Loucy (cell line): ENCODE results near the gene UVRAG.

Source experiments
- H2AFZ ChIP-seq: fragments of 200-600 bp; sonication (generic); 2 replicates; pipeline ENCODE4 v1.6.0; 2016; ENCODE audit warnings: antibody characterized with exemption, mild to moderate bottlenecking, low read length, moderate library complexity
- H3F3A ChIP-seq: fragments of 200-600 bp; 2 replicates; pipeline ENCODE4 v1.6.0; 2016; ENCODE audit warnings: antibody characterized with exemption, low read depth, mild to moderate bottlenecking
- H3K27me3 ChIP-seq: fragments of 200-600 bp; sonication (generic); 2 replicates; pipeline ENCODE4 v1.6.1; 2014; ENCODE audit warnings: low read length, mild to moderate bottlenecking; ENCODE audit not compliant: insufficient read depth, poor library complexity, severe bottlenecking
- H3K36me3 ChIP-seq: fragments of 200-600 bp; sonication (generic); 2 replicates; pipeline ENCODE4 v1.6.1; 2016; ENCODE audit warnings: low read length; ENCODE audit not compliant: insufficient read depth
- H3K4me1 ChIP-seq: fragments of 200-600 bp; sonication (generic); 2 replicates; pipeline ENCODE4 v1.5.1; 2014; ENCODE audit warnings: low read length, mild to moderate bottlenecking; ENCODE audit not compliant: insufficient read depth, poor library complexity, severe bottlenecking
- H3K4me2 ChIP-seq: fragments of 200-600 bp; sonication (generic); 2 replicates; pipeline ENCODE4 v1.6.0; 2014; ENCODE audit warnings: antibody characterized with exemption, low read length, low read depth, mild to moderate bottlenecking; ENCODE audit not compliant: poor library complexity, severe bottlenecking
- H3K4me3 ChIP-seq: fragments of 200-600 bp; sonication (generic); 2 replicates; pipeline ENCODE4 v1.5.1; 2014; ENCODE audit warnings: low read length, mild to moderate bottlenecking, mixed read lengths; ENCODE audit not compliant: poor library complexity, severe bottlenecking
- H3K79me2 ChIP-seq: fragments of 200-600 bp; sonication (generic); 2 replicates; pipeline ENCODE4 v1.6.1; 2014; ENCODE audit warnings: low read length; ENCODE audit not compliant: insufficient read depth
- H3K9ac ChIP-seq: fragments of 200-600 bp; sonication (generic); 2 replicates; pipeline ENCODE4 v1.6.0; 2014; ENCODE audit warnings: mild to moderate bottlenecking, low read depth, low read length, moderate library complexity; ENCODE audit not compliant: poor library complexity, severe bottlenecking
- H3K9me2 ChIP-seq: fragments of 200-600 bp; sonication (generic); replicated peaks from 2 replicates; pipeline ENCODE4 v1.6.1; 2016; ENCODE audit warnings: low read depth, low read length, mixed read lengths
- H3K9me3 ChIP-seq: fragments of 200-600 bp; sonication (generic); 2 replicates; pipeline ENCODE4 v1.6.1; 2014; ENCODE audit warnings: mild to moderate bottlenecking, antibody characterized with exemption, low read length, low read depth; ENCODE audit not compliant: insufficient read depth
- H4K20me1 ChIP-seq: fragments of 200-600 bp; sonication (generic); 2 replicates; pipeline ENCODE4 v1.6.0; 2014; ENCODE audit warnings: antibody characterized with exemption, low read length, mild to moderate bottlenecking; ENCODE audit not compliant: insufficient read depth, poor library complexity, severe bottlenecking
- EZH2phosphoT487 ChIP-seq: fragments of 200-600 bp; IDR thresholded peaks from 2 replicates; pipeline ENCODE4 v1.6.1; 2018; ENCODE audit warnings: antibody characterized with exemption, mild to moderate bottlenecking, moderate library complexity, borderline replicate concordance
- TF ChIP-seq, protein P1 (sequence below): fragments of 200-600 bp; sonication (generic); conservative IDR thresholded peaks from 2 replicates; pipeline ENCODE4 v1.5.1; 2014; ENCODE audit warnings: mild to moderate bottlenecking, antibody characterized with exemption, low read length

Gene UVRAG

DNA sequence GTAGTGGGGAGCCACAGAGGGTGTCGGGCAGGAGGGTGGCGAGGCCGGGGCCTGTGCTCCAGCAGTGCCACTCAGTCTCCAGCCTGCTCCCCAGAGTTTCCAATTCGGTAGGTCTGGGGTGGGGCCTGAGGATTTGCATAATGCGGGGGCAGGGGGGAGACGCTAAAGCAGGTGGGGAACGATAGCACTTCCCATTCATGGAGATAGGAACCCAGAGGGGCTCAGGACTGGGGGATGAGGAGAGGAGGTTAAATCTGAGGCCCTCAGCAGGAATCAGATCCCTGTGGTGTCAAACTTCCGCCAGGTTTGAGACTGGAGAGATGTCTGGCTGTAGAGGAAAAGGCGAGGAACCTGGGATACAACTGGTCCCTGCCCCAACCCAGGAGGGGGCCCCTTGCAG, 361.5 kb downstream of the UVRAG start:
- no peaks in the 10 kb centered on the region for H3K9me3 ChIP-seq
- no peaks in the 10 kb centered on the region for H3K27me3 ChIP-seq
- H3K9me2 ChIP-seq, result no peaks in the 10 kb centered on the region
- no peak overlapping the region for H3K4me3 ChIP-seq
- H3K4me2 ChIP-seq, result no peak overlapping the region
- H3F3A ChIP-seq, result no peaks in the 10 kb centered on the region
- TF ChIP-seq, protein P1, sequence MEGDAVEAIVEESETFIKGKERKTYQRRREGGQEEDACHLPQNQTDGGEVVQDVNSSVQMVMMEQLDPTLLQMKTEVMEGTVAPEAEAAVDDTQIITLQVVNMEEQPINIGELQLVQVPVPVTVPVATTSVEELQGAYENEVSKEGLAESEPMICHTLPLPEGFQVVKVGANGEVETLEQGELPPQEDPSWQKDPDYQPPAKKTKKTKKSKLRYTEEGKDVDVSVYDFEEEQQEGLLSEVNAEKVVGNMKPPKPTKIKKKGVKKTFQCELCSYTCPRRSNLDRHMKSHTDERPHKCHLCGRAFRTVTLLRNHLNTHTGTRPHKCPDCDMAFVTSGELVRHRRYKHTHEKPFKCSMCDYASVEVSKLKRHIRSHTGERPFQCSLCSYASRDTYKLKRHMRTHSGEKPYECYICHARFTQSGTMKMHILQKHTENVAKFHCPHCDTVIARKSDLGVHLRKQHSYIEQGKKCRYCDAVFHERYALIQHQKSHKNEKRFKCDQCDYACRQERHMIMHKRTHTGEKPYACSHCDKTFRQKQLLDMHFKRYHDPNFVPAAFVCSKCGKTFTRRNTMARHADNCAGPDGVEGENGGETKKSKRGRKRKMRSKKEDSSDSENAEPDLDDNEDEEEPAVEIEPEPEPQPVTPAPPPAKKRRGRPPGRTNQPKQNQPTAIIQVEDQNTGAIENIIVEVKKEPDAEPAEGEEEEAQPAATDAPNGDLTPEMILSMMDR, result no peak
- no peak for TF ChIP-seq EZH2phosphoT487
- no peak overlapping the region for H3K9ac ChIP-seq
- H3K36me3 ChIP-seq, result no peaks in the 10 kb centered on the region
- H3K79me2 ChIP-seq, result no peaks in the 10 kb centered on the region
- no peaks in the 10 kb centered on the region for H4K20me1 ChIP-seq
- H3K4me1 ChIP-seq, result no peaks in the 10 kb centered on the region
- no peak overlapping the region for H2AFZ ChIP-seq

DNA sequence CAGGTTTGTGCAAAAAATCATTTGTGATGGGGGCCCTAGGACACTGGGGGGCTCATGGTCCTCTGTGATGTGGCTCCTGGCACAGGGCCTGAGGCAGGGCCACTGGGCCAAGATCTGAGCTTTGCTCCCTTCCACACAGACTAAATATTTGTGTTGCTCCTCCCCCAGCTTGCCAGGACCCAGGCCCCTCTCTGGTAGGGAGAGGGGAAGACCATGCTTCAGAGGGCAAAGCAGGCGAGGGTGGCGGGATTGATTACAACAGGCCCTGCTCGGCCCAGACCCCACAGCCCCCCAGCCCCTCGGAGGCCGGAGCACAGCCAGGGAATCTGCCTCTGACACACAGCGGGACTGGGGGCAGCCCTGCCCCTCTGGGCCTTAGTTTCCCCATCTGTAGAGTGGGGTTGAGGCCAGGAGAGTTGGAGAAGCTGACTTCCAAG, 362.3 kb downstream of the UVRAG start:
- no peak overlapping the region for H2AFZ ChIP-seq
- H4K20me1 ChIP-seq, result no peaks in the 10 kb centered on the region
- H3K4me3 ChIP-seq, result no peak overlapping the region
- no peak overlapping the region for H3K4me2 ChIP-seq
- no peaks in the 10 kb centered on the region for H3K79me2 ChIP-seq
- H3K9me3 ChIP-seq, result no peaks in the 10 kb centered on the region
- TF ChIP-seq EZH2phosphoT487, result no peak
- TF ChIP-seq, protein P1, result no peak
- H3K9ac ChIP-seq, result no peak overlapping the region
- H3K36me3 ChIP-seq, result no peaks in the 10 kb centered on the region
- H3K27me3 ChIP-seq, result no peaks in the 10 kb centered on the region
- H3K4me1 ChIP-seq, result no peaks in the 10 kb centered on the region
- H3K9me2 ChIP-seq, result no peaks in the 10 kb centered on the region
- no peaks in the 10 kb centered on the region for H3F3A ChIP-seq

DNA sequence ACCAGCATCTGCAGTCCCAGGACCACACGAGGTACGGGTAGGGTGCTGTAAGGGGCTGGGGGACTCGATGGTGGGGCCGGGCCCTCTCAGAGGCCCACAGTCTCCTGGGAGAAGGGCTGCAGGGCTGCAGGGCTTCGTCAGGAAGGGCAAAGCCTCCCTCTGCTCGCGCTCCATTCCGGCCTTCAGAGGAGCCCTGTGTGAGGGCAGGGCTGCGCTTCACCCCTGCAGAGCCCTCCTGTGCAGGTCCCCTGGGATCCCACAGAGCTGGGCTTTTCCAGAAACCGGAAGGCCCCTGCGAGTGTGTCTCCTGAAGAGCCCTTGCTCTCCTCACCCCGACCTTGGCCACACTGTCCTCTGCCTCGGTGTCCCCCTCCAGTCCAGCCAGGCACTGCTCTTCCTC, 364.1 kb downstream of the UVRAG start:
- Histone ChIP-seq H2AFZ (no peak overlapping the region), H3K79me2 (no peaks in the 10 kb centered on the region), H3K4me2 (no peak overlapping the region), H3K36me3 (no peaks in the 10 kb centered on the region), H3K27me3 (no peaks in the 10 kb centered on the region), H3K9me3 (no peaks in the 10 kb centered on the region), H3K9me2 (no peaks in the 10 kb centered on the region), H3K4me3 (no peak overlapping the region), H4K20me1 (no peaks in the 10 kb centered on the region), H3K4me1 (no peaks in the 10 kb centered on the region), H3K9ac (no peak overlapping the region), H3F3A (no peaks in the 10 kb centered on the region)
- TF ChIP-seq, protein P1, result no peak
- no peak for TF ChIP-seq EZH2phosphoT487
